Pancreas (tissue), 10 donors: ENCODE measurements around the gene KIR2DL1. TPM values are rescaled to one million over a fixed set of nuclear protein-coding genes. Genes with fewer than 3 reads are reported as not detected.
A peak's percentile ranks its signal among the peaks of the same experiment; 100 is the strongest.

Source experiments
- ATAC-seq, 4 donors: fragments of 200-7000 bp; cut with Tn5 transposase; one replicate each; pipeline versions ENCODE4 v1.8.0 to v1.9.1; 2020; ENCODE audit warnings: mild to moderate bottlenecking in 4 of 4, moderate library complexity in 4 of 4
- DNase-seq, 6 donors: peaks; one replicate each; pipeline ENCODE4 v3.0.0-alpha.2; 2020
- FAIRE-seq: peaks from 2 replicates; lab custom pipeline; 2012; peaks lifted over from hg19 to GRCh38; lab: Jason Lieb, UNC
- H3K27ac ChIP-seq, 4 donors: fragments of 200-600 bp; sonication (generic); 1 replicate in 3 of 4; 2 replicates in 1 of 4; pipeline versions ENCODE4 v1.5.0 to v1.8.0; 2020
- H3K27me3 ChIP-seq, 4 donors: fragments of 200-600 bp; one replicate each; pipeline ENCODE4 v1.8.0; 2021
- H3K36me3 ChIP-seq, 3 donors: fragments of 200-600 bp; sonication (generic) in 1 of 3; one replicate each; pipeline versions ENCODE4 v1.5.0 to v1.8.0; 2020 to 2021
- H3K4me1 ChIP-seq, 3 donors: fragments of 200-600 bp; one replicate each; pipeline ENCODE4 v1.8.0; 2021
- H3K4me3 ChIP-seq, 4 donors: fragments of 200-600 bp; sonication (generic) in 2 of 4; one replicate each; pipeline versions ENCODE4 v1.5.0 to v1.8.0; 2020 to 2021
- H3K9me3 ChIP-seq, 4 donors: fragments of 200-600 bp; one replicate each; pipeline ENCODE4 v1.8.0; 2021
- WGBS, 2 donors: extraction: QIAGEN DNeasy Blood & Tissue Kit; methylation state at CpG; one replicate each; pipeline ENCODE4 v1.1.7; 2013; 5-methylcytosine and 5-hydroxymethylcytosine counted together
- intact Hi-C, 3 donors: fragments of 100-400 bp; cut with DNase I; formaldehyde crosslinking; loops; one replicate each; pipeline versions ENCODE4 v1.11.1 to v1.14.2; 2022
- polyA plus RNA-seq, 2 donors: library from polyadenylated mRNA; stranded (reverse); fragments of 200-250 nt; gene quantifications; one replicate each; pipeline ENCODE4 v1.2.3, GENCODE V29; 2013
- total RNA-seq, 6 donors: library from RNA; stranded (reverse); fragmentation: NEBNext Ultra II Directional in 4 of 6; extraction: Animal tissue kit (Norgen Biotek cat#: 25700) in 4 of 6; gene quantifications; one replicate each; pipeline versions ENCODE4 v1.2.1 to v1.2.4, GENCODE V29; 2021 to 2023
- TF ChIP-seq, protein P1 (sequence below), 4 donors: fragments of 200-600 bp; sonication (generic) in 3 of 4; IDR thresholded peaks; one replicate each; pipeline versions ENCODE4 v1.5.0 to v1.8.0; 2021; ENCODE audit warnings: antibody characterized with exemption in 4 of 4
- donor health status: healthy with polysubstance abuse.
- donor health status: DM: no; HTN: no; CAD: no; lungs with moderate emphysema.
- donor health status: DM: no; HTN: no; CAD: no.
- donor health status: control.
- donor health status: control.
- donor health status: Bipolar disorder and iron deficiency.
- donor health status: DM: yes; HTN: yes; CAD: no.
- donor health status: DM: no; HTN: no; CAD: no.
- donor health status: DM: no; HTN: no; CAD: no.
- donor health status: DM: yes; HTN: yes; CAD: no.

Gene KIR2DL1
- total and polyA plus RNA-seq, 8 donors, result not detected

DNA sequence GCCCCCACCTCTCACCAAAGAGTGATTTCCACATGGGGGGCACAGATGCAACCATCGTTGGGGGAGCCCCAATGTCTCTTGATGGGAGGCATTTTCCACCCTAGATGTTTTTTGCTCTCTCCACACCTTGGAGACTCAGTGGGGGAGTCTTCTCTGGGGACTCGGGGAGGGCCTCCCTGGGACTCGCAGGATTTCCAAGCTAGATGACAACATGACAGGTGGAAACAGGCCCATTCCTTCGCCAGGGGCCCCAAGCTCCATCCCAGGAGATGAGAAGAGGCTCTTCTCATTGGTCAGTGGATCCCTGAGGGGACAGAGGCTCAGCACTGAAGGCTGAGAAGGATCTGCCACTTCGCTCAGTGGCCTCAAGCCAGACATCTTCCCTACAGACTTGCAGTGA, 21.1 kb downstream of the KIR2DL1 start:
- TF ChIP-seq, protein P1, sequence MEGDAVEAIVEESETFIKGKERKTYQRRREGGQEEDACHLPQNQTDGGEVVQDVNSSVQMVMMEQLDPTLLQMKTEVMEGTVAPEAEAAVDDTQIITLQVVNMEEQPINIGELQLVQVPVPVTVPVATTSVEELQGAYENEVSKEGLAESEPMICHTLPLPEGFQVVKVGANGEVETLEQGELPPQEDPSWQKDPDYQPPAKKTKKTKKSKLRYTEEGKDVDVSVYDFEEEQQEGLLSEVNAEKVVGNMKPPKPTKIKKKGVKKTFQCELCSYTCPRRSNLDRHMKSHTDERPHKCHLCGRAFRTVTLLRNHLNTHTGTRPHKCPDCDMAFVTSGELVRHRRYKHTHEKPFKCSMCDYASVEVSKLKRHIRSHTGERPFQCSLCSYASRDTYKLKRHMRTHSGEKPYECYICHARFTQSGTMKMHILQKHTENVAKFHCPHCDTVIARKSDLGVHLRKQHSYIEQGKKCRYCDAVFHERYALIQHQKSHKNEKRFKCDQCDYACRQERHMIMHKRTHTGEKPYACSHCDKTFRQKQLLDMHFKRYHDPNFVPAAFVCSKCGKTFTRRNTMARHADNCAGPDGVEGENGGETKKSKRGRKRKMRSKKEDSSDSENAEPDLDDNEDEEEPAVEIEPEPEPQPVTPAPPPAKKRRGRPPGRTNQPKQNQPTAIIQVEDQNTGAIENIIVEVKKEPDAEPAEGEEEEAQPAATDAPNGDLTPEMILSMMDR (IDR thresholded peaks at IDR 0.05), result no peak
- Histone ChIP-seq H3K36me3 (no peaks in the 10 kb centered on the region), H3K27ac (no peak overlapping the region), H3K4me3 (no peak overlapping the region), H3K27me3 (no peaks in the 10 kb centered on the region), H3K9me3 (no peaks in the 10 kb centered on the region), H3K4me1 (no peaks in the 10 kb centered on the region)
- ATAC-seq (no peak), FAIRE-seq (no peak), DNase-seq (no peak)
- intact Hi-C loops, result no loop called here
- 46 to 56% methylated on average over 5 of the region's 5 CpGs for WGBS, 2 donors

DNA sequence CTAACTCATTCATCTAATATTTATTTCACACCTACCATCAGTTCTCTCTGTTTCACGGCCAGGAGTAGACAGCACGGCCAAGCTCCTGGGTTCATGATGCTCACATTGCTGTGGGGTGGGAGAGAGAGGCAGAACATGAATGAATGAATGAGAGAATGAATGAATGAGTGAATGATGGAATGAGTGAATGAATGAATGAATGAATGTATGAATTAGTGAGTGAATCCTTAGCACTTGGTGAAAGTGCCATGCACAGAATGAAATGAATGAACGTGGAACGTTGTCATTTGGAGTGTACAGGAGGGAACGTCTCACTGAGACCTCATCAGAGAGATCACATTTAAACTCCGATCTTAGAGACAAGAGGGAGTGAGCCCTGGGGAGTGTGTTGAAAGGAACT, 21.9 kb downstream of the KIR2DL1 start:
- ATAC-seq (no peak), DNase-seq (no peak), FAIRE-seq (no peak)
- no peak overlapping the region for H3K4me3 ChIP-seq
- no peaks in the 10 kb centered on the region for H3K4me1 ChIP-seq
- intact Hi-C loops, result no loop called here
- TF ChIP-seq, protein P1 (IDR thresholded peaks at IDR 0.05), result no peak
- WGBS, 2 donors, result 71 to 78% methylated on average over 6 of the region's 6 CpGs
- no peaks in the 10 kb centered on the region for H3K9me3 ChIP-seq
- H3K27me3 ChIP-seq, result no peaks in the 10 kb centered on the region
- H3K27ac ChIP-seq, result no peak overlapping the region
- H3K36me3 ChIP-seq, result no peaks in the 10 kb centered on the region

DNA sequence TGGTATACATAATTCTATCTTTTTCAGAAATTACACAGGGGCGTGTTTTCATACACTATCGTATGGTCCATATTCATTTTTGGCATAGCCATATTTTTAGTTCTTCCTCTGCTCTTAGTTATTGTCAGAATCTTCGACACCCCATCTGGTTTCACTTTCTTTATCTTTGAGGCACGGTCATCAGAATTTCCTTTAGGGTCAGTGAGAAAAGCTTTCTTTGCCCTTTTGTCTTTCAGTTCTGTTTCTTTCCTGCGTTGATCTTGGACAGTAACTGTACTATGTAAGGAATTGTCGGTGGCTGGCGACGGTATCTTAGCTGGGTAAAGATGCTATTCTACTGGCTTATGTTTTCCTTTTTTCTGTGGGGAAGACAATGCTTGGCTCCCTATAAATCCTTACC, 23.2 kb downstream of the KIR2DL1 start:
- Histone ChIP-seq H3K9me3 (no peaks in the 10 kb centered on the region), H3K4me3 (peak overlapping the region in 1 of 4 donors; percentile 6), H3K4me1 (no peaks in the 10 kb centered on the region), H3K36me3 (no peaks in the 10 kb centered on the region), H3K27ac (no peak overlapping the region), H3K27me3 (peaks cover 0 to 6% (median 0%) of the 10 kb centered on the region in 4 donors)
- WGBS, 2 donors, result 52 to 64% methylated on average over 8 of the region's 8 CpGs
- TF ChIP-seq, protein P1 (IDR thresholded peaks at IDR 0.05), result no peak
- no peak for DNase-seq
- intact Hi-C loops, result no loop called here
- FAIRE-seq, result no peak
- no peak for ATAC-seq

DNA sequence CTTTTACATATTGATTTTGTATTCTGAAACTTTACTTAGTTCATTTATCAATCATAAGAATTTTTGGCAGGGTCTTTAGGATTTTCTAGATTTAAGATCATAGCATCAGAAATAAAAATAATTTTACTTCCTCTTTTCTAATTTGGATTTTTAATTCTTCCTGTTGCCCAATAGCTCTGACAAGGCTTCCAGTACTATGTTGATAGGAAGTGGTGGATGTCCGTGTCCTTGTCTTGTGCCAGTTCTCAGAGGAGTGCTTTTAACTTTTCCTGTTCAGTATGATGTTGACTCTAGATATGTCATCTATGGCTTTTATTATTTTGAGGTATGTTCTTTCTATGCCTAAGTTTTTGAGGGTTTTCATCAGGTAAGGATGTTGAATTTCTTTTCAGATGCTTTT, 26.2 kb downstream of the KIR2DL1 start:
- intact Hi-C loops, result no loop called here
- FAIRE-seq (no peak), ATAC-seq (no peak), DNase-seq (no peak)
- Histone ChIP-seq H3K4me1 (no peaks in the 10 kb centered on the region), H3K27me3 (peaks cover 0 to 6% (median 0%) of the 10 kb centered on the region in 4 donors), H3K36me3 (no peaks in the 10 kb centered on the region), H3K27ac (no peak overlapping the region), H3K4me3 (no peak overlapping the region), H3K9me3 (no peaks in the 10 kb centered on the region)
- TF ChIP-seq, protein P1 (IDR thresholded peaks at IDR 0.05), result no peak
- WGBS, 2 donors, result 24 to 29% methylated on average over 1 of the region's 1 CpG

DNA sequence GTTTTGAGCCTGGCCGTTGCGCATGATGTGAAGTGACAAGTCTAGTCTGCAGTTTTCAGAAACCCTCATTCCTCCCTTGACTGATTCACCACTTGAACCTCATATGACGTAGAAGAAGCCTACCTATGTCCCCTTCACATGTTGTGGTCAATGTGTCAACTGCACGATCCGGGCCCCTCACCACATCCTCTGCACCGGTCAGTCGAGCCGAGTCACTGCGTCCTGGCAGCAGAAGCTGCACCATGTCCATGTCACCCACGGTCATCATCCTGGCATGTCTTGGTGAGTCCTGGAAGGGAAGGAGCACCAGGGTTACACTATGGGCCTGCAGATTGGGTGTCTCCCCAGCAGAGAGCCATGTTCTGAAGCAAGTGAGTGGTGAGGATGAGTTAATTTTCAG, 33.8 kb downstream of the KIR2DL1 start, which contains the start of gene KIR2DL4:
Gene KIR2DL4, plus strand, starts transcription at position 201 of the 400 bp plus-strand sequence. Its CDS starts 42 bp downstream, at position 243.
- H3K27me3 ChIP-seq, result no peaks in the 10 kb centered on the region
- H3K4me3 ChIP-seq, result no peak within 1 kb of the TSS
- no peak for FAIRE-seq
- no peaks in the 10 kb centered on the region for H3K36me3 ChIP-seq
- H3K27ac ChIP-seq, result no peak within 1 kb of the TSS
- intact Hi-C loops, result no loop called here
- H3K4me1 ChIP-seq, result no peaks in the 10 kb centered on the region
- no peak for ATAC-seq
- TF ChIP-seq, protein P1 (IDR thresholded peaks at IDR 0.05), result no peak
- no peak for DNase-seq
- no peaks in the 10 kb centered on the region for H3K9me3 ChIP-seq
- 60 to 70% methylated on average over 10 of the region's 10 CpGs for WGBS, 2 donors
